Ammon's horn (tissue), 1 donor: ENCODE data around the gene DSTN.

ENCODE experiments used
- DNase-seq: peaks from one replicate; pipeline ENCODE4 v3.0.0-alpha.2; 2016; ENCODE audit warnings: low spot score

Gene DSTN

GRCh38 chr20:17569616-17570346 lies at the start of gene DSTN:
Gene DSTN, plus strand, starts transcription at chr20:17570075. Its CDS starts 134 bp downstream, at chr20:17570209.
- DNase-seq: peak; percentile 96

- DNase-seq: no peak
Observed at GRCh38 chr20:17520583-17520982, 49.3 kb upstream of the DSTN start.

GRCh38 chr20:17522528-17522927 lies 47.3 kb upstream of the DSTN start:
- DNase-seq: no peak

- DNase-seq: no peak
Observed at GRCh38 chr20:17523326-17523725, 46.5 kb upstream of the DSTN start.

- no peak for DNase-seq
Observed at GRCh38 chr20:17524560-17524959, 45.3 kb upstream of the DSTN start.

- DNase-seq: no peak
Observed at GRCh38 chr20:17525132-17525531, 44.7 kb upstream of the DSTN start.

GRCh38 chr20:17525650-17526049 lies 44.2 kb upstream of the DSTN start:
- peak; percentile 17 for DNase-seq

GRCh38 chr20:17529586-17529985 lies 40.3 kb upstream of the DSTN start:
- DNase-seq: no peak

- no peak for DNase-seq
Observed at GRCh38 chr20:17530153-17530552, 39.7 kb upstream of the DSTN start.

GRCh38 chr20:17530716-17531664 lies 38.9 kb upstream of the DSTN start, which contains the start of gene BFSP1:
Gene BFSP1, minus strand, starts transcription at chr20:17531379. Its CDS starts 50 bp downstream, at chr20:17531329.
- DNase-seq: peak; percentile 47

GRCh38 chr20:17531665-17532025 lies 38.2 kb upstream of the DSTN start:
- no peak for DNase-seq

- peak; percentile 44 for DNase-seq
Observed at GRCh38 chr20:17533396-17533795, 36.5 kb upstream of the DSTN start.

- no peak for DNase-seq
Observed at GRCh38 chr20:17534077-17534476, 35.8 kb upstream of the DSTN start.

- DNase-seq: peak; percentile 83
Observed at GRCh38 chr20:17536944-17537444, 32.9 kb upstream of the DSTN start.

- no peak for DNase-seq
Observed at GRCh38 chr20:17537959-17538358, 31.9 kb upstream of the DSTN start.

- DNase-seq: no peak
Observed at GRCh38 chr20:17538517-17539170, 31.2 kb upstream of the DSTN start.

- no peak for DNase-seq
Observed at GRCh38 chr20:17541596-17541995, 28.3 kb upstream of the DSTN start.

- no peak for DNase-seq
Observed at GRCh38 chr20:17541996-17542395, 27.9 kb upstream of the DSTN start.

- DNase-seq: no peak
Observed at GRCh38 chr20:17542481-17542880, 27.4 kb upstream of the DSTN start.

GRCh38 chr20:17542993-17543412 lies 26.9 kb upstream of the DSTN start:
- no peak for DNase-seq

GRCh38 chr20:17543531-17544131 lies 26.2 kb upstream of the DSTN start:
- no peak for DNase-seq

GRCh38 chr20:17545127-17545526 lies 24.7 kb upstream of the DSTN start:
- DNase-seq: no peak
